Liver (tissue), 9 donors: ENCODE data around the gene DPP7. TPM values are rescaled to one million over a fixed set of nuclear protein-coding genes. Genes with fewer than 3 reads are reported as not detected.

Experiments
- DNase-seq: peaks from one replicate; pipeline ENCODE4 v3.0.0-alpha.2; 2017; ENCODE audit warnings: low spot score
- H3K27ac ChIP-seq, 2 donors: one replicate each; pipeline ENCODE4 v1.7.0; 2013; ENCODE audit warnings: inconsistent platforms in 2 of 2, low read length in 2 of 2, control low read depth in 1 of 2, low read depth in 1 of 2, mild to moderate bottlenecking in 1 of 2
- H3K27me3 ChIP-seq, 4 donors: one replicate each; pipeline versions ENCODE4 v1.6.1 to v1.7.0; 2013; ENCODE audit warnings: low read length in 3 of 4, inconsistent platforms in 1 of 4, mild to moderate bottlenecking in 1 of 4, moderate library complexity in 1 of 4; ENCODE audit not compliant: control insufficient read depth in 4 of 4, insufficient read depth in 4 of 4
- H3K36me3 ChIP-seq, 4 donors: one replicate each; pipeline versions ENCODE4 v1.6.1 to v1.7.0; 2013; ENCODE audit warnings: low read length in 3 of 4, mild to moderate bottlenecking in 3 of 4, low read depth in 1 of 4, moderate library complexity in 1 of 4; ENCODE audit not compliant: control insufficient read depth in 4 of 4, insufficient read depth in 3 of 4
- H3K4me1 ChIP-seq, 4 donors: one replicate each; pipeline versions ENCODE4 v1.6.1 to v1.7.0; 2013; ENCODE audit warnings: low read length in 3 of 4, mild to moderate bottlenecking in 3 of 4, moderate library complexity in 1 of 4; ENCODE audit not compliant: control insufficient read depth in 4 of 4, insufficient read depth in 4 of 4
- H3K4me3 ChIP-seq, 3 donors: one replicate each; pipeline versions ENCODE4 v1.6.1 to v1.7.0; 2013; ENCODE audit warnings: low read length in 3 of 3, control low read depth in 1 of 3, low read depth in 1 of 3, mild to moderate bottlenecking in 1 of 3
- H3K9ac ChIP-seq, 2 donors: one replicate each; pipeline ENCODE4 v1.7.0; 2013; ENCODE audit warnings: low read length in 2 of 2, mild to moderate bottlenecking in 2 of 2, moderate library complexity in 2 of 2, control low read depth in 1 of 2, low read depth in 1 of 2
- H3K9me3 ChIP-seq, 4 donors: one replicate each; pipeline versions ENCODE4 v1.6.1 to v1.7.0; 2013; ENCODE audit warnings: low read length in 3 of 4; ENCODE audit not compliant: control insufficient read depth in 4 of 4
- EGR1 ChIP-seq, 2 donors: IDR thresholded peaks; 2 replicates each; pipeline ENCODE4 v1.6.1; 2016 to 2018; ENCODE audit warnings: antibody characterized with exemption in 2 of 2, low read depth in 2 of 2
- FOXA1 ChIP-seq: IDR thresholded peaks from 2 replicates; pipeline ENCODE4 v1.6.1; 2016; ENCODE audit warnings: antibody characterized with exemption
- FOXA2 ChIP-seq: IDR thresholded peaks from 2 replicates; pipeline ENCODE4 v1.6.1; 2016; ENCODE audit warnings: antibody characterized with exemption
- GABPA ChIP-seq, 2 donors: IDR thresholded peaks in 1 of 2; conservative IDR thresholded peaks in 1 of 2; 2 replicates each; pipeline ENCODE4 v1.6.1; 2016; ENCODE audit warnings: antibody characterized with exemption in 2 of 2, mild to moderate bottlenecking in 1 of 2, moderate library complexity in 1 of 2
- HNF4A ChIP-seq, 2 donors: conservative IDR thresholded peaks; 2 replicates each; pipeline ENCODE4 v1.6.1; 2016; ENCODE audit warnings: antibody characterized with exemption in 2 of 2, mild to moderate bottlenecking in 2 of 2
- HNF4G ChIP-seq: IDR thresholded peaks from 2 replicates; pipeline ENCODE4 v1.6.1; 2016; ENCODE audit warnings: antibody characterized with exemption
- JUND ChIP-seq, 2 donors: IDR thresholded peaks; 2 replicates each; pipeline ENCODE4 v1.6.1; 2016; ENCODE audit warnings: antibody characterized with exemption in 2 of 2
- NR2F2 ChIP-seq: IDR thresholded peaks from 2 replicates; pipeline ENCODE4 v1.6.1; 2016; ENCODE audit warnings: antibody characterized with exemption
- RAD21 ChIP-seq, 2 donors: IDR thresholded peaks; 2 replicates each; pipeline ENCODE4 v1.6.1; 2016; ENCODE audit warnings: antibody characterized with exemption in 2 of 2, mild to moderate bottlenecking in 2 of 2
- RXRA ChIP-seq, 2 donors: IDR thresholded peaks; 2 replicates each; pipeline ENCODE4 v1.6.1; 2017 to 2018; ENCODE audit warnings: antibody characterized with exemption in 2 of 2, mild to moderate bottlenecking in 1 of 2
- SP1 ChIP-seq: IDR thresholded peaks from 2 replicates; pipeline ENCODE4 v1.6.1; 2018; ENCODE audit warnings: antibody characterized with exemption, mild to moderate bottlenecking
- TAF1 ChIP-seq: conservative IDR thresholded peaks from 2 replicates; pipeline ENCODE4 v1.6.1; 2016; ENCODE audit warnings: antibody characterized with exemption, mild to moderate bottlenecking
- YY1 ChIP-seq: IDR thresholded peaks from 2 replicates; pipeline ENCODE4 v1.6.1; 2016; ENCODE audit warnings: antibody characterized with exemption, mild to moderate bottlenecking
- WGBS: extraction: QIAGEN DNeasy Blood & Tissue Kit; methylation state at CpG from one replicate; pipeline ENCODE4 v1.1.7; 2013; 5-methylcytosine and 5-hydroxymethylcytosine counted together
- polyA plus RNA-seq, 2 donors: library from polyadenylated mRNA; stranded (reverse) in 1 of 2; unstranded in 1 of 2; fragments of 200-250 nt in 1 of 2; fragments of >200 nt in 1 of 2; fragmentation: Nextera tagmentation in 1 of 2; extraction: Ambion mirVana in 1 of 2; gene quantifications; one replicate each; pipeline versions ENCODE4 v1.2.1 to v1.2.3, GENCODE V29; 2013 to 2015
- total RNA-seq, 2 donors: library from RNA; depleted of rRNA; stranded (reverse); fragments of >200 nt; gene quantifications; one replicate each; pipeline ENCODE4 v1.2.3, GENCODE V29; 2014
- TF ChIP-seq, protein P1 (sequence below): fragments of 150-350 bp; IDR thresholded peaks from 2 replicates; pipeline ENCODE4 v1.5.1; 2017; ENCODE audit warnings: improper control_type of control experiment, low read depth, low read length; ENCODE audit not compliant: missing input control
- TF ChIP-seq, protein P2 (sequence below): IDR thresholded peaks from 2 replicates; pipeline ENCODE4 v1.6.1; 2016; ENCODE audit warnings: antibody characterized with exemption, mild to moderate bottlenecking
- TF ChIP-seq, protein P3 (sequence below): IDR thresholded peaks from 2 replicates; pipeline ENCODE4 v1.6.1; 2016; ENCODE audit warnings: antibody characterized with exemption
- TF ChIP-seq, protein P4 (sequence below): IDR thresholded peaks from 2 replicates; pipeline ENCODE4 v1.6.1; 2016; ENCODE audit warnings: antibody characterized with exemption
- TF ChIP-seq, protein P5 (sequence below): IDR thresholded peaks from 2 replicates; pipeline ENCODE4 v1.6.1; 2016; ENCODE audit warnings: antibody characterized with exemption
- donor health status: healthy.
- donor health status: healthy.
- donor health status: healthy.
- donor health status: healthy.
- donor health status: healthy.

Gene DPP7
- total and polyA plus RNA-seq, 4 donors, result 25.0 to 71.1 (median 50.7) TPM

DNA sequence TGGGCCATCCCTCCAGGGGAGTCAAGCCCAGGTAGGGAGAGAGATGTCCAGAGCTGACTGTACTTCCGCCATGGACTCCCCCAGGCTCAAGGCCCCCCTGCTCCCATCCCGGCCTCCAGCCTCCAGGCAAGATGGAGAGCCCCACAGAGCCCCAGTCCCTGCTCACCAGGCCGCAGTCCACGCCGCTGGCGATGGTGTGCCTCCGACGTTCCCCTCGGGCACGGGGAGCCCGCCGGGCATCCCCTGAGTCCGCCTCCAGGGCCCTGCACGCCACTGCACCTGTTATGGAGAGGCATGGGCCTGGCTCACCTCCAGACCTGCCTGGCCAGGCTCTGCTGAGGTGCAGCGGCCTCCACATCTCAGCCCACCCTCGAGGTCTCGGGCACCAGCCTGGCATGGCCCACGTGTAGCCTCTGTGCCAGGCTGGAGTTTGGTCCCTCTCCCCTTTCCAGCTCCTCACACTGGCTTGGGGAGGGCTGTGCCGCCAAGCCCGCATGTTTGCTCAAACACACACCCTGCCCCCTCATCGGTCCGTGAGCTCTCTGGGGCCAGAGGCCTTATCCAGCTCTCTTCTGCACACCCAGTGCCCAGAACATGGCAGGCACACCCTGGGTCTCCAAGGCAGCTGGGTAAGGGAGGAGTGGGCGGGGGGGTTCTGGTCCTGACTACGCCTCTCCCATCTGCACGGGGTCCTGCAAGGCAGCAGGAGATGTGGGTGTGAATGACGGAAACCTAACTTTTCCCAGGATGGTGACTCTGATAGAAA, 48.3 kb downstream of the DPP7 start (continued):
- TF ChIP-seq, protein P1, sequence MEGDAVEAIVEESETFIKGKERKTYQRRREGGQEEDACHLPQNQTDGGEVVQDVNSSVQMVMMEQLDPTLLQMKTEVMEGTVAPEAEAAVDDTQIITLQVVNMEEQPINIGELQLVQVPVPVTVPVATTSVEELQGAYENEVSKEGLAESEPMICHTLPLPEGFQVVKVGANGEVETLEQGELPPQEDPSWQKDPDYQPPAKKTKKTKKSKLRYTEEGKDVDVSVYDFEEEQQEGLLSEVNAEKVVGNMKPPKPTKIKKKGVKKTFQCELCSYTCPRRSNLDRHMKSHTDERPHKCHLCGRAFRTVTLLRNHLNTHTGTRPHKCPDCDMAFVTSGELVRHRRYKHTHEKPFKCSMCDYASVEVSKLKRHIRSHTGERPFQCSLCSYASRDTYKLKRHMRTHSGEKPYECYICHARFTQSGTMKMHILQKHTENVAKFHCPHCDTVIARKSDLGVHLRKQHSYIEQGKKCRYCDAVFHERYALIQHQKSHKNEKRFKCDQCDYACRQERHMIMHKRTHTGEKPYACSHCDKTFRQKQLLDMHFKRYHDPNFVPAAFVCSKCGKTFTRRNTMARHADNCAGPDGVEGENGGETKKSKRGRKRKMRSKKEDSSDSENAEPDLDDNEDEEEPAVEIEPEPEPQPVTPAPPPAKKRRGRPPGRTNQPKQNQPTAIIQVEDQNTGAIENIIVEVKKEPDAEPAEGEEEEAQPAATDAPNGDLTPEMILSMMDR, result no peak
- TF ChIP-seq, protein P2, sequence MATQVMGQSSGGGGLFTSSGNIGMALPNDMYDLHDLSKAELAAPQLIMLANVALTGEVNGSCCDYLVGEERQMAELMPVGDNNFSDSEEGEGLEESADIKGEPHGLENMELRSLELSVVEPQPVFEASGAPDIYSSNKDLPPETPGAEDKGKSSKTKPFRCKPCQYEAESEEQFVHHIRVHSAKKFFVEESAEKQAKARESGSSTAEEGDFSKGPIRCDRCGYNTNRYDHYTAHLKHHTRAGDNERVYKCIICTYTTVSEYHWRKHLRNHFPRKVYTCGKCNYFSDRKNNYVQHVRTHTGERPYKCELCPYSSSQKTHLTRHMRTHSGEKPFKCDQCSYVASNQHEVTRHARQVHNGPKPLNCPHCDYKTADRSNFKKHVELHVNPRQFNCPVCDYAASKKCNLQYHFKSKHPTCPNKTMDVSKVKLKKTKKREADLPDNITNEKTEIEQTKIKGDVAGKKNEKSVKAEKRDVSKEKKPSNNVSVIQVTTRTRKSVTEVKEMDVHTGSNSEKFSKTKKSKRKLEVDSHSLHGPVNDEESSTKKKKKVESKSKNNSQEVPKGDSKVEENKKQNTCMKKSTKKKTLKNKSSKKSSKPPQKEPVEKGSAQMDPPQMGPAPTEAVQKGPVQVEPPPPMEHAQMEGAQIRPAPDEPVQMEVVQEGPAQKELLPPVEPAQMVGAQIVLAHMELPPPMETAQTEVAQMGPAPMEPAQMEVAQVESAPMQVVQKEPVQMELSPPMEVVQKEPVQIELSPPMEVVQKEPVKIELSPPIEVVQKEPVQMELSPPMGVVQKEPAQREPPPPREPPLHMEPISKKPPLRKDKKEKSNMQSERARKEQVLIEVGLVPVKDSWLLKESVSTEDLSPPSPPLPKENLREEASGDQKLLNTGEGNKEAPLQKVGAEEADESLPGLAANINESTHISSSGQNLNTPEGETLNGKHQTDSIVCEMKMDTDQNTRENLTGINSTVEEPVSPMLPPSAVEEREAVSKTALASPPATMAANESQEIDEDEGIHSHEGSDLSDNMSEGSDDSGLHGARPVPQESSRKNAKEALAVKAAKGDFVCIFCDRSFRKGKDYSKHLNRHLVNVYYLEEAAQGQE, result no peak
- no peak for TF ChIP-seq FOXA1

DNA sequence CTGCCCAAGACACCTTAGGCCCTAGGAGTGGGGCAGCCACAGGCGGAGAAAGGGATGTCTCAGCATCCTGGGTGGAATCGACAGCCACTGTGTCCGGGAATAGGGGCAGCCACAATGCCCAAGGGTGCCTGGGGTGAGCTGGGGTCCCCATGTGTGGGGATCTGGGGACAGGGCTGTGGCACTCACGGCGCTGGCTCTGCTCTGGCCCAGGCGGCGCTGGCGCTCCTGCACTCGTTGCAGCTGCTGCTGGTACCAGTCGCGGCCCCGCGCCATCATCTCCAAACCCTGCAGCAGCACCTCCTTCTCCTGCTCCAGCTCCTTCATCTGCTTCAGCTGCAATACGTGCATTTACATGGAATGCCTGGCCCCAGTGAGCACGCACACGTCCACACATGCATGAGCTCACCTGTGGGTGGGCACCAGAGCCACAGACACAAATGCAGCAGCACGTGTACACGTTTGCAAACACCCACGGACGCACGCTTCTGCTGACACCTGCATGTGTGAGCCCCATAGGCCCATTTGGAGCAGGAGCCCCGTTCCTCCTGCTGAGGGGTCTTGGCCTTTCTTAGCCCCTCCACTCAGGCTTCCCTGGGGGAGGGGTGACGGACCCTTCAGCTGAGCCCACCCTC, 49.1 kb downstream of the DPP7 start:
- H3K4me3 ChIP-seq, result no peak overlapping the region
- peaks cover 0 to 13% (median 1%) of the 10 kb centered on the region in 4 donors for H3K27me3 ChIP-seq
- no peak overlapping the region for H3K9ac ChIP-seq
- 79% methylated on average over 23 of the region's 23 CpGs for WGBS
- no peak for TF ChIP-seq RXRA (IDR thresholded peaks at IDR 0.05)
- no peak for TF ChIP-seq RAD21 (IDR thresholded peaks at IDR 0.05)
- no peak for TF ChIP-seq TAF1
- TF ChIP-seq YY1, result no peak
- peaks cover 2 to 13% (median 3%) of the 10 kb centered on the region in 4 donors for H3K4me1 ChIP-seq
- no peaks in the 10 kb centered on the region for H3K9me3 ChIP-seq
- no peak for DNase-seq
- H3K36me3 ChIP-seq, result no peaks in the 10 kb centered on the region
- no peak overlapping the region for H3K27ac ChIP-seq

DNA sequence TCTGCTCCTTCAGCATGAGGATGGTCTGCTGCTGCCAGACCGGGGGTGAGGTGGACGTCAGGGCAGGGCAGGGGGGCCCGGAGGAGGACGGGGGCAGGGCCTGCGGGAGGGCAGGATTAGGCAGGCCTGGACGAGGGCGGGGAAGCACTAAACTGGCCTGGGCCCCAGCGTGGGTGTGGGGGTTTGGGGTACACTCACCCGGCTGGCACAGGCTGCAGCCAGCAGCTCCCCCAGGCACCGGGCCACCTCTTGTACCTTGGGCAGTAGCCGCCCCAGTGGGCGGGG, 49.7 kb downstream of the DPP7 start:
- H3K9ac ChIP-seq, result no peak overlapping the region
- no peak for DNase-seq

More for the DNA sequence above, 49.7 kb downstream of the DPP7 start:
- 73% methylated on average over 12 of the region's 12 CpGs for WGBS
- peaks cover 0 to 13% (median 1%) of the 10 kb centered on the region in 4 donors for H3K27me3 ChIP-seq
- H3K4me3 ChIP-seq, result no peak overlapping the region
- no peak overlapping the region for H3K27ac ChIP-seq
- no peaks in the 10 kb centered on the region for H3K9me3 ChIP-seq
- no peaks in the 10 kb centered on the region for H3K36me3 ChIP-seq
- H3K4me1 ChIP-seq, result peaks cover 0 to 7% (median under 1%) of the 10 kb centered on the region in 4 donors
- TF ChIP-seq RXRA (IDR thresholded peaks at IDR 0.05), result no peak
- TF ChIP-seq NR2F2, result no peak
- no peak for TF ChIP-seq HNF4A (conservative IDR thresholded peaks at IDR 0.05)
- no peak for TF ChIP-seq GABPA (IDR thresholded peaks at IDR 0.05 in 1 of 2, conservative IDR thresholded peaks at IDR 0.05 in 1 of 2)
- TF ChIP-seq, protein P3, sequence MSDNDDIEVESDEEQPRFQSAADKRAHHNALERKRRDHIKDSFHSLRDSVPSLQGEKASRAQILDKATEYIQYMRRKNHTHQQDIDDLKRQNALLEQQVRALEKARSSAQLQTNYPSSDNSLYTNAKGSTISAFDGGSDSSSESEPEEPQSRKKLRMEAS, result no peak
- TF ChIP-seq JUND (IDR thresholded peaks at IDR 0.05), result no peak
- no peak for TF ChIP-seq SP1
- TF ChIP-seq, protein P4, sequence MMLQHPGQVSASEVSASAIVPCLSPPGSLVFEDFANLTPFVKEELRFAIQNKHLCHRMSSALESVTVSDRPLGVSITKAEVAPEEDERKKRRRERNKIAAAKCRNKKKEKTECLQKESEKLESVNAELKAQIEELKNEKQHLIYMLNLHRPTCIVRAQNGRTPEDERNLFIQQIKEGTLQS, result no peak
- TF ChIP-seq FOXA1, result no peak
- TF ChIP-seq EGR1 (IDR thresholded peaks at IDR 0.05; ENCODE audit: low read depth in 2 of 2), result no peak
- TF ChIP-seq, protein P5, sequence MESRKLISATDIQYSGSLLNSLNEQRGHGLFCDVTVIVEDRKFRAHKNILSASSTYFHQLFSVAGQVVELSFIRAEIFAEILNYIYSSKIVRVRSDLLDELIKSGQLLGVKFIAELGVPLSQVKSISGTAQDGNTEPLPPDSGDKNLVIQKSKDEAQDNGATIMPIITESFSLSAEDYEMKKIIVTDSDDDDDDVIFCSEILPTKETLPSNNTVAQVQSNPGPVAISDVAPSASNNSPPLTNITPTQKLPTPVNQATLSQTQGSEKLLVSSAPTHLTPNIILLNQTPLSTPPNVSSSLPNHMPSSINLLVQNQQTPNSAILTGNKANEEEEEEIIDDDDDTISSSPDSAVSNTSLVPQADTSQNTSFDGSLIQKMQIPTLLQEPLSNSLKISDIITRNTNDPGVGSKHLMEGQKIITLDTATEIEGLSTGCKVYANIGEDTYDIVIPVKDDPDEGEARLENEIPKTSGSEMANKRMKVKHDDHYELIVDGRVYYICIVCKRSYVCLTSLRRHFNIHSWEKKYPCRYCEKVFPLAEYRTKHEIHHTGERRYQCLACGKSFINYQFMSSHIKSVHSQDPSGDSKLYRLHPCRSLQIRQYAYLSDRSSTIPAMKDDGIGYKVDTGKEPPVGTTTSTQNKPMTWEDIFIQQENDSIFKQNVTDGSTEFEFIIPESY, result no peak
- TF ChIP-seq TAF1, result no peak
- TF ChIP-seq RAD21 (IDR thresholded peaks at IDR 0.05), result no peak
- no peak for TF ChIP-seq HNF4G
- TF ChIP-seq, protein P2, result no peak
- TF ChIP-seq YY1, result no peak
- no peak for TF ChIP-seq FOXA2
